Stimulated activated CD4-positive, alpha-beta T cell treated with anti-CD3 and anti-CD28 coated beads, TNF-alpha, amount 100 ng/mL, for 48 hours (primary cell): Measurements from ENCODE around the gene GJB5.
"Not testable (repeated sequence)": the region's sequence is repeated elsewhere in the genome, so short reads cannot be mapped to it uniquely, and the experiment has no call there.

ENCODE experiments used
- DNase-seq, 3 donors: peaks; one replicate each; pipeline ENCODE4 v3.0.0-alpha.2; 2020; ENCODE audit warnings: low read depth in 3 of 3

The GJB5 gene

GRCh38 chr1:34745666-34746065 lies 9.2 kb upstream of the GJB5 start:
- DNase-seq, result no peak

- DNase-seq, result no peak
Measured at GRCh38 chr1:34746101-34746500, 8.7 kb upstream of the GJB5 start.

- no peak for DNase-seq
Measured at GRCh38 chr1:34746785-34747637, 7.8 kb upstream of the GJB5 start.

- DNase-seq, result no peak
Measured at GRCh38 chr1:34747638-34747941, 7.3 kb upstream of the GJB5 start.

- no peak for DNase-seq
Measured at GRCh38 chr1:34749992-34750391, 4.9 kb upstream of the GJB5 start.

GRCh38 chr1:34750610-34751009 lies 4.2 kb upstream of the GJB5 start:
- DNase-seq, result no peak

- DNase-seq, result no peak
Measured at GRCh38 chr1:34753163-34753562, 1.7 kb upstream of the GJB5 start.

GRCh38 chr1:34755961-34756360 lies 1.1 kb downstream of the GJB5 start:
- DNase-seq, result no peak

- DNase-seq, result no peak
Measured at GRCh38 chr1:34757386-34757785, 2.5 kb downstream of the GJB5 start.

GRCh38 chr1:34758751-34759150 lies 3.9 kb downstream of the GJB5 start:
- no peak for DNase-seq

- no peak for DNase-seq
Measured at GRCh38 chr1:34759503-34760357, 4.9 kb downstream of the GJB5 start, which contains the start of gene GJB4. Gene GJB4 (plus strand): TSS chr1:34759740. CDS start chr1:34761255, 1,515 bp downstream.

GRCh38 chr1:34761176-34761761 lies 6.4 kb downstream of the GJB5 start:
- DNase-seq, result no peak

- DNase-seq, result no peak
Measured at GRCh38 chr1:34761776-34762307, 7.0 kb downstream of the GJB5 start.

GRCh38 chr1:34762474-34763141 lies 7.8 kb downstream of the GJB5 start:
- DNase-seq, result no peak

GRCh38 chr1:34763142-34763781 lies 8.4 kb downstream of the GJB5 start:
- DNase-seq, result no peak

- no peak for DNase-seq
Measured at GRCh38 chr1:34768856-34769255, 14.0 kb downstream of the GJB5 start.

GRCh38 chr1:34770891-34771504 lies 16.2 kb downstream of the GJB5 start:
- DNase-seq, result no peak

GRCh38 chr1:34771573-34772371 lies 16.9 kb downstream of the GJB5 start:
- DNase-seq, result no peak

GRCh38 chr1:34773114-34773513 lies 18.3 kb downstream of the GJB5 start:
- DNase-seq, result not testable (repeated sequence)

GRCh38 chr1:34774957-34775356 lies 20.1 kb downstream of the GJB5 start:
- no peak for DNase-seq
